DLD1 (cell line): ENCODE measurements around the gene B4GALNT4.
"Not testable (repeated sequence)": the region's sequence is repeated elsewhere in the genome, so short reads cannot be mapped to it uniquely, and the experiment has no call there.

Source experiments
- in situ Hi-C: cut with HindIII; loops from 2 replicates; pipeline ENCODE4 v1.10.0; 2017; ENCODE audit warnings: low sequenced_read_pairs

The B4GALNT4 gene

DNA sequence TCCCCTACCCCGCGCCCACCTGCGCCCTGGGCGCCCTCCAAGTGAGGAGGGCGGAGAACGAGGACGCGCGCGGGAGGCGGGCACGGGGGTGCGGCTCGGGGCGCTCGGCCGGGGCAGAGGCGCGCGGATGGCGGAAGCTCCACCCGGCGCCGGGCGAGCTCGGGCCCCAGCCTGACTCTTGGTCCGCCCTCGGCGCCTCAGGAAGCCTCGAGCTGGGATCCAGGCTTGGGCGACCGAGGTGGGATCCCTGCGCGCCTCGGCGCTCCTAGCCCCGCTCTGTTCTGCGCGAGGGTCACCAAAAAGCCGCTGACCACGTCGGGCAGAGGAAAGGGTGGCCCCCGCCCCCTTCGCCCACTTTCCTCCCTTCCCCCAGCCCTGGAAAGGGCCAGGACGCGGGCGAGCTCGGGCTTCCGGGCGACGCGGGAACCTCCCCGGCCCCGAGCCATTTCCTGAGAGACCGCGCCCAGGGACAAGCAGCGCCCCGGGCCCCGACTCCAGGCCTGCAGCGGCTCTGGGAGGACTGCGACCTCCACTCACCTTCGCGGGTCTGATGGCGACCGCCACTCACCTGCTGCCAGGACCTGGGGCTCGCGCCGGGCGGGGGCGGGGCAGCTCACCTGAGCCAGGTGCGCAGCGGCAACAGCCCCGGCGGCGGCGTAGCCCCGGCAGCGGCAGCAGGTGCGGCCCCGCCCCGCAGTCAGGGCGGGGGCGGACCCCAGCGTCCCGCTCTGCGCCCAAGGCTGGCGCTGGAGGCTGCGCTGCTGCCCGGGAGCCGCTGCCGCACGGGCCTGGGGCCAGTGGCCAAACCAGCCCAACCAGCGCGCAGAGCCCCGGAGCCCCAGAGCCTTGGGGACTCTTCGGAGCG, 47.7 kb downstream of the B4GALNT4 start:
- in situ Hi-C loops: no loop called here

DNA sequence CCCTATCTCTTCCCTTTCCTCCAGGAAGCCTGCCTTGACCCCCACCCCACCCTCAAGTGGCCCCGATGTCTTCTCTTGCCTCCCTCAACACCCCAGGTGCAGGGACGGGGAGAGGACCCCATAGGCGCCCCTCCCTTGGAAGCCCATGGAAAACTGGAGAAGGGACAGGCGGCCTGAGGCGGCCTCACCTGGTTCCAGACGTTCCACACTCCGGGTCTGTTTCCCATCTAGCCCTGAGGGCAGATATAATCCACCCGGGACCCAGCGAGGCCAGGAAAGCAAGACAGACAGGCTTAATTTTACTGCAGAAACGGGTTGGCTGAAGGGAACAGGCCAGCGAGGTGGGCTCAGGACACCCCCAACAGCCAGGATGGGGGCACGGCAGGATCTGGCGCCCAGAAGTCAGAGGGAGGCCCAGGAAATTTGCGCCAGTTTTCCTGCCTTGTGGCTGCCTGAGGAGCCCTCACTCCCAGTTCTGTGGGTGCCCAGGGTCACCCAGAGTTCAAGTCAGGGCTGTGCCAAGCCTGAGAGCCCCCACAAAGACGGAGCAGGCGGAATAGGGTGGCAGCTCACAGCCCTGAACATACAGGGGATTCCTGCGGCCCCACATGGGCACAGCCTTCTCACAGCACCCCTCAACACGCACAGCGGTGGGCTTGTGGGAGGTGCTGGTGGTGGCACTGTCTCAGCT, 48.5 kb downstream of the B4GALNT4 start:
- in situ Hi-C loops: no loop called here

DNA sequence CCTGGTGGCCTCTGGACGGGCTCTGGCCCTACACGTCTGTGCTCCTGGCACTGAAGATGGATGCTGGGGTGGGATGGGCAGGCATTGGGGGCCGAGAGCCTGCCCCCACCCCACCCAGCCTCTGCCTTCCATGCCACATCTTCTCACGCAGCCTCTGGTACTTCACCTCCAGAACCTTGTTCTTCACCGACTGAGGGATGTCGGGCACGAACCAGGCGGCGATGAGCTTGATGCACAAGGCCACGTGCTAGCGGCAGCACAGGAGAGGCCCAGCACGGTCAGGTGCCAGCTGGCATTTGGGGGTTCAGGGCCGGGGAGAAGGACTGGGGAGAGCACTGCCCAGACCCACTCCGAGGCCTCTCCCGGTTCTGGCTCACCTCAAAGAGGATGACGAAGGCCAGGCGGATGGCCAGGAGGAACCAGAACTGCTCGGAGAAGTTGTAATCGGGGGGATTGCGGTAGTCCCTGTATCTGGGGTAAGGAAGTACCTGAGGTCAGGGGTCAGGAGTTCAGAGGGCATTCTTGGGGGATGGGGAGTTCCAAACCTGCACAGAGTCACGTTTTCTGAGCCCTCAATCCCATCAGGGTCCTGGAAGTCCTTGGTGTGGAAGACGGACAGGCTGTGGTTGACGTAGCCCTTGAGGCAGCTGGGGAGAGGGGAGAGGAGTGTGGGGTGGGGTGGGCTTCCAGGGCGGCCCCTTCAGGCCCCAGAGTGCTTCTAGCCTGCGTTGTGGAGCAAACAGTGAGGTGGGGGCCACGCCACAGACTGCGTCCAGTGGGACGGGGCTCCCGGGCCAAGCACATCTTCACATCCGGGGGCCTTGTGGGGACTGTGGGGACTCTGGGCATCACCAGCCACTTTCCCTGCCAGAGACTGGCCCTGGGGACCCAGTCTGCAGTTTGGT, 49.3 kb downstream of the B4GALNT4 start:
- in situ Hi-C loops: no loop called here

DNA sequence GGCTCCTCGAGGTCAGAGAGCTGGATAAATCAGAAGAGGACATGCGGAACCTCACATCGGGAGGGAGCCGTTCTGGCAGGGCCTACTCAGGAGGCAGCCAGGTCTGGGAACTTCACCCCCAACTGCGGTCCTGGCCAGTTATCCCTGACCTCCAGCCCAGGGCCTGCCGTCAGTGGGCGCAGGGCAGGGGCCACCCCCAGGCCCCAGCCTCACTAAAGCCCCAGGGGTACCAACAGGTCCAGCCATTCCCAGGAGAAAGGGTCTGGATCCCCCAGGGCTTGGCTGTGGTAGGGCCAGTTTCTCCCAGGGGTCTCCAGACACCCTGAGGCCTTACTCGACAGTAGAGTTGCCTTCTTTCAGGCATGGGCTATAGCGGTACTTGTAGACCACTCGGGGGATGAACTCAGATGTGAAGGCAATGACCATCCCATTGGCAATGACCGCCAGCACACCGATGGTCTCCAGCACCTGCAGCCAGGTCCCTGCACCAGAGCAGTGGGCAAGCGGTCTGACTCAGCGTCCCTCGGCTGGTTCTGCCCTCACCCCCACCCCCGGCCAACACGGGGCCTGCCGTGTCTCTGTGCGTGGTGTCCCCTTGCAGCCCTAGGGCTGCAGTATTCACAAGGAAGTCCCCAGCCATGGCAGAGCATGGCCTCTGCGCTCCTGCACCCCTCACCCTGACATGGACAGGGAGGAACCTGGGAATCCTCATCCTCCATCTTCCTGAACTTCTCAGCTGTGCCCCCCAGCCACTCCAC, 50.1 kb downstream of the B4GALNT4 start:
- in situ Hi-C loops: no loop called here

DNA sequence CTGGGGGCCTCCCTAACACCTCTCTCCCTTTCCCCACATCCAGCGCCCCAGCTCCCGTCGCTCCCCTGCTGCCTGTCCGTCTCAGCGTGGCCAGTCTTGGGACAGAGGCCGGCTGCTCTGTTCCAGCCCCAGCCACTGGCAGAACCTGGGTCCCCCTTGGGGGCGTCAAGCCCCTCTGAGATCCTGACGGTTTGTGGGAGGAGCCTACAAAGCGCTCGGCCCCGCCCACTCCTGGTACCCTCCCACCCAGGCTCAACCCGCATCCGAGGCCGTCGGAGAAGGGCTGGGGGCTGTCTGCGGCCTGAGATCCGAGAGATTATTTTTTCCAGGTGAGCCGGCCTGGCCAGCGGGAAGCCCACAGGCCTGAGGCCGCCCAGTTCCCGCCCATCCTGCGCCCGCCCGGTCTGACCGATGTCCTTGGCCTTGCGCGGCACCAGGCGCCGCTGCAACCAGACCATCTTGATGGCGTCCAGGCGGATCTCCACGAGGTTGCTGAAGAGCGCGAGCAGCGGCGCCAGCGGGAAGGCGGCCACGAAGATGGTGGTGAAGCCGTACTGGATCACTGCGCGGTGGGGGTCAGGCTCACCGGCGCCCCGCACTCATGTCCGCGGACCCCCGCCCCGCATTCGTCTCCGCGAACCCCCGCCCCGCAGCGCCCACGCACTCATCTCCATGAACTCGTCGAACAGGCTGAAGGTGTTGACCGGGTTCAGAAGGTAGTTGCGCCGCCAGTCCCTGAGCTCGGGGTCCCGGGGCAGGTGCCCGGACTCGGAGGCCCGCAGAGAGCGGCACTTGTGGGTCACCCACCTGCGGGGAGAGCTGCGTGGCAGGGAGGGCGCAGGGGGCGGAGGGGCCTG, 51.0 kb downstream of the B4GALNT4 start:
- in situ Hi-C loops: no loop called here

DNA sequence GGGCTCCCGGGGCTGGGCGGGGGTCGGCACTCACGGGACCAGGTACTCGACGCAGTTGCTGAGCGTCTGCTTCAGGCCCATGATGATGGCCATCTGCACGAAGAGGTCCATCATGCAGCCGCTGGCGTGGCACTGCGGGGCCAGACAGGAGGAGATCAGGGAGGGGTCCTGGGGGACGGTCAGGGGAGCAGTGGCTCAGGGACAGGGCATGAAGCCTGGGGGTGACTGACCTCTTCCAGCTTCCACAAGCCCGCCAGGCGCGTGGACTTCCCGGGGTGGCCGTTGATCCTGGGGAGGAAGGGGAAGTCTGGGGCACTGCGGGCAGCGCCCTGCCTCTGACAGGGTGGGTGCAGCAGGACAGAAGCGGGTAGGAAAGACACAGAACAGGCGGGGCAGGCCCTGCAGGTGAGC, 51.6 kb downstream of the B4GALNT4 start:
- in situ Hi-C loops: no loop called here

DNA sequence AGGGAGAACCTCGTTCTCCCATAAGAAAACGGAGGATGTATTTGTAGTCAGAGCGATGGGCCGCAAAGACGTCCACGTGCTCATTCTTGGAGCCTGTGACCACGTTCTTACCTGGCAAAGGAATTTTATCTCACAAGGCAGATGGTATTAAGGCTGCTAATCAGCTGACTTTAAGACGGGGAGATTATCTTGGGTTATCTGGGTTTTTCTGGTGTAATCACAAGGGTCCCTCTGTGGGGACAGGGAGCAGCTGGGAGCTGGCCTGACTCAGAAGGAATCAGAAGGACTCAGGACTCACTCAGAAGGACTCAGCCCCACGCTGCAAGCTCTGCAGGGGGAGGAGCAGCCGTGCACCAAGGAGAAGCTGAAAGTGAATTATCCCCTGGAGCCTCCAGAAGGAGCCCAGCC, 53.0 kb downstream of the B4GALNT4 start:
- in situ Hi-C loops: no loop called here

DNA sequence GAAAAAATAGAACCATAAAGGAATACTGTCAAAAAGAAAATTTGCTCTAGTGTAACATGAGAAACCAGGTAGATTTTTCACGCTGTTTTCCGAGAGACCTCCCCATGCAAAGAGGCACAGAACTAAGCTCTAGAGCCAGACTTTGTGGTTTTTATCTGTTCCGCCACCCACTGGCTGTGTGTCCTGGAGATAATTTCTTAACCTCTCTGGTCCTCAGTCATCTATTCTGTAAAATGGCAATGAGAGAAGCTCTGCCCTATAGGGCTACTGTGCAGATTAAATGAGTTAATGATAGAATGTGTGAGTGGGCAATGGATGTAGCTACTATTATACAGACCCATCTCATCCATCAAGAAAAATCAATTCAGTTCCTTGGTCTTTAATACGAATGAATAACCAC, 54.9 kb downstream of the B4GALNT4 start:
- in situ Hi-C loops: no loop called here

DNA sequence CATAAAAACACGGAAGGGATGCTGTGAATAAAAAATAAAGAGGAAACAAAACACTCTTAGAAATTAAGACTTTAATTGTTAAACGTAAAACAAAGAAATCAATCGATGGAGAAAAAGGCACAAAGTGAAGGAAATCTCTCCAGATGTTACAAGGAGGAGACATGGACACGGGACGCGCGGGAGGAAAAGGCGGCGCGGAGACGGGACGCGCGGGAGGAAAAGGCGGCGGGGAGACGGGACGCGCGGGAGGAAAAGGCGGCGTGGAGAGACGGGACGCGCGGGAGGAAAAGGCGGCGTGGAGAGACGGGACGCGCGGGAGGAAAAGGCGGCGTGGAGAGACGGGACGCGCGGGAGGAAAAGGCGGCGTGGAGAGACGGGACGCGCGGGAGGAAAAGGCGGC, 55.5 kb downstream of the B4GALNT4 start:
- in situ Hi-C loops: not testable (repeated sequence)

DNA sequence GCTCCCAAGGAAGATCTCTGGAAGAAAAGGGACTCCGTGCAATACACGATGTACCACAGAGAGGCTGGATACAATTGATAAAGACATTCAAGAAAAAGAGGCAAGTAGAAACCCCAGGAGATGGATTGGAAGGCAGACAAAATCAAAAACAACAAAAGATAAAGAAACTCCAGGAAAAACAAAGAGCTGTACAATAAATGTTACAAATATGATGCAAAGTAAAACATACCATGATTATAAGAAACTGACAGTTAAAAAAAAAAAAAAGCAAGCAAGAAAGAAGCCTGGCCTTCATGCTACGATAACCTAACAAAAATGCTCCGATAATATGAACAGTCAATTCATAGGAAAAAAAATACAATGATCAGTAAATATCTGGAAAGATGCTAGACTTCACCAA, 56.0 kb downstream of the B4GALNT4 start:
- in situ Hi-C loops: no loop called here

DNA sequence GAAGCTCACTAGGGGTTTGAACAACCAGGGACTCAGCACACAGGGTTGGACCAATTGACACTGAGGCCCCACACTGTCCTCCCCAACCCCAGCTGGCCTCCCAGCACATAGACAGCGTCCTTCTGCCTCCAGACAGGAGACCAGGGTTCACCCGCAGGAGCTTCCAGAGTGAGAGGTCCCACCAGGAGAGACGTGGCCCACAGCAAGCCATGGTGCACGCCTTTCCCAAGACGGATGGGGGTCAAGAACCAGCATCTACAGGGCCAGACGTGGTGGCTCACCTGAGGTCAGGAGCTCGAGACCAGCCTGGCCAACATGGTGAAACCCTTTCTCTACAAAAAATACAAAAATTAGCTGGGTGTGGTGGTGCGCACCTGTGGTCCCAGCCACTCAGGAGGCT, 57.6 kb downstream of the B4GALNT4 start:
- in situ Hi-C loops: no loop called here

DNA sequence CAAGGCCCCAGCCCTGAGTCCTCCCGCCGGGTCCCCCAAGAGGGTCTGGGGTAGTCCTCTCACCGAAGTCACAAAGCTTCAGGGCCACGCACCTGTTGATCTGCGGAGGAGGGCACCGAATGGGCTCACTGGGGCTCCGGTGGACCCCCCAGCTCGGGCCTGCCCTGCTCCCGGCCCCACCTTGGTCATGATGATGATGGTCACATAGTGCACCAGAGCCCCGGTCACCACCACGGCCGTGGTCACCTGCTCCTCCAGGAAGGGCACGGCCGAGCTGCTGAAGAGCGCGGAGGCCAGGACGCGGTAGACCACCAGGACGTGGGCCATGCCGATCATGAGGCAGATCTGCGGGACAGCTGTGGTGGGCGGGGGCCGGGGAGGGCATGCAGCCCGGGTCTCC, 59.0 kb downstream of the B4GALNT4 start:
- in situ Hi-C loops: no loop called here

DNA sequence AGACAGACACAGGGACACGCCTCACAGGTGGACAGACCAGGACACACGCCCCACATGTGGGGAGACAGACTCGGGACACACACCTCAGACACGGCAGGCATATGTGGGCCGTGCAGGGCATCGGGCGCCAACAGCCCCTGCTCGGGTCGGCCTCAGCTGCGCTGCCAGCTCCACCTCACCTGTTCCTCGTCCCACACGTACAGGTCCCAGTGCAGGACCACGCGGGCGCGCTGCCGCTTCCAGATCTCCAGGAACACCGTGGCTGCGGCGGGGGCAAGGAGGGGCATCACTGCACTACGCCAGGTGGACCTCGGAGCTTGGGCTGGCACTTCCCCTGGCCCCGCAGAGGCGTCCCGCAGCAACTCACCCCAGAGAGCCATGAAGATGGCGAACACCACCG, 60.1 kb downstream of the B4GALNT4 start:
- in situ Hi-C loops: no loop called here

DNA sequence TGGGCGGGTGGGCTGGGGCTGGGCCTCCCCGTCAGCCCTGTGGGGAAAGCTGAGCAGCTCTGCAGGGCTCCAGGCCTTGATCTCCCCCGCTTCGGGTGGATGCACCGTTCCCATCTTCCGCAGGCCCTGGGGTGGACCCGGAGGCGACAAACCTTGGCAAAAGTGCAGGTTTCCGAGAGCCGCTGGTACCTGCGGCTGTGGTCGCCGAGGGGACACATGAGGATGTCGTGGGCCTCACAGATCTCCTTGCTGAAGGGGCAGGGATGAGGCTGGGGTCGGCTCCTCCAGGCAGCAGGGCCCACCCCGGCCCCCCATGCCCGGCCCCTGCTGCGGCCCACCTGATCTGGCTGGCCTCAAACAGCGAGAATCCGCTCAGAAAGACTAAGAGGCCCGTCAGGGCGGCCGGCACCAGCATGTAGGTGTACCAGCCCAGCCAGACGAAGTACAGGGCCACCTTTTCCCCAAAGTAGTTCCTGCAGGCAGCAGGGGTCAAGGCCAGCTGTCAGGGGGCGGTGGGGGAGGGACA, 60.7 kb downstream of the B4GALNT4 start:
- in situ Hi-C loops: no loop called here
